ENCODE data around the gene SLC22A12. TPM values are rescaled to one million over a fixed set of nuclear protein-coding genes. Genes with fewer than 3 reads are reported as not detected.

SLC22A12 gene
- total and polyA plus RNA-seq, 4 donors, result not detected

DNA sequence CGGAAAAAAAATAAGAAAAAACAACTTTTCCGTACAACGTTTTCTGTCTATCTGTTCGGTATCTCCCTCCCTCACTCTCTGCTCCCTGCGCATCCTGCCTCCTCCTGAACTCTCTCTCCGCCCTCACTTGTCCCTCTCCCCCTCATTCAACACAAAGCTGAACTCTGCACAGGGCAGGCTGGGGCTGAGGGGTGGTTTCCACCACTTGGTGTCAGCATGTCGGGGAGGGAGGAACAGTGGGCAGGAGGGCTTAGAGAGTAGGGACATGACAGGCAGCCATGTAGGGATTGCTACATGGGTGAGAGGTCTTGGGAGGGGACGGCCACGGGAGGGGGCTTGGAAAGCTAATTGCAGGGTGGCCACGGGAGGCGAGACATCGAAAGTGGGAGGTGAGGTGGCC, 17.6 kb downstream of the SLC22A12 start:
- DNase-seq (ENCODE audit: low read depth in 4 of 6, low spot score in 6 of 6), result peak in 1 of 6 donors; percentile 26
- WGBS (ENCODE audit: insufficient coverage), result 66% methylated on average over 10 of the region's 12 CpGs
- H3K27me3 ChIP-seq (ENCODE audit: control insufficient read depth, insufficient read depth, low read length), result no peaks in the 10 kb centered on the region
- H3K27ac ChIP-seq (ENCODE audit: low read depth, low read length), result no peak overlapping the region
- peaks cover 58% of the 10 kb centered on the region for H3K36me3 ChIP-seq (ENCODE audit: control insufficient read depth, insufficient read depth, low read length)
- peaks cover 56% of the 10 kb centered on the region for H3K4me1 ChIP-seq (ENCODE audit: control insufficient read depth, insufficient read depth, low read length)
- H3K9me3 ChIP-seq (ENCODE audit: control insufficient read depth, insufficient read depth, low read length), result no peaks in the 10 kb centered on the region
- no peak overlapping the region for H3K4me3 ChIP-seq (ENCODE audit: low read depth, low read length)

GRCh38 chr11:64609436-64610047, 18.5 kb downstream of the SLC22A12 start:
- WGBS (ENCODE audit: insufficient coverage), result 80% methylated on average over 5 of the region's 5 CpGs
- no peak overlapping the region for H3K27ac ChIP-seq (ENCODE audit: low read depth, low read length)
- peak in 1 of 6 donors; percentile 15 for DNase-seq (ENCODE audit: low read depth in 4 of 6, low spot score in 6 of 6)
- H3K9me3 ChIP-seq (ENCODE audit: control insufficient read depth, insufficient read depth, low read length), result no peaks in the 10 kb centered on the region
- H3K4me3 ChIP-seq (ENCODE audit: low read depth, low read length), result no peak overlapping the region
- H3K27me3 ChIP-seq (ENCODE audit: control insufficient read depth, insufficient read depth, low read length), result no peaks in the 10 kb centered on the region
- H3K4me1 ChIP-seq (ENCODE audit: control insufficient read depth, insufficient read depth, low read length), result peaks cover 56% of the 10 kb centered on the region
- peaks cover 64% of the 10 kb centered on the region for H3K36me3 ChIP-seq (ENCODE audit: control insufficient read depth, insufficient read depth, low read length)

DNA sequence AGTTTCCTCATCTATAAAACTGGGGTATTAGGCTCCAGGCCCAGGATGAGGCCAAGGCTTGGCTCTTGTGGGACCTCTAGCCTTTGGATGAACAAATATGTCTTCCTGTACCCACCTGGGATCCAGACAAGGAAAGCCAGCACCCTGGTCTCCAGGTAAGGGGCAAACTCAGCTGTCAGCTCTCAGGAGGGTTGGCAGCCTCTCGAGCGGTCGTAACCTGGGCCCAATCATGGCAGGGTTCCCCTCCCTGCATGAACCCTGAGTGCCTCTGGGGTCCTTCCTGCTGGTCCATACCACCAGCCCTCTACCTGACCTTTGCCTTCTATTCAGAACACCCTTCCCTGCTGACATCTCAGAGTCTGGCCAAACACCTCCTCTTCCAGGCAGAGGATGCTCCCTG, 19.6 kb downstream of the SLC22A12 start:
- Histone ChIP-seq H3K27me3 (ENCODE audit: control insufficient read depth, insufficient read depth, low read length) (no peaks in the 10 kb centered on the region), H3K4me1 (ENCODE audit: control insufficient read depth, insufficient read depth, low read length) (peaks cover 48% of the 10 kb centered on the region)

GRCh38 chr11:64611176-64611575, 20.2 kb downstream of the SLC22A12 start:
- no peaks in the 10 kb centered on the region for H3K27me3 ChIP-seq (ENCODE audit: control insufficient read depth, insufficient read depth, low read length)
- no peak for DNase-seq (ENCODE audit: low read depth in 4 of 6, low spot score in 6 of 6)
- 83% methylated on average over 1 of the region's 2 CpGs for WGBS (ENCODE audit: insufficient coverage)
- H3K4me1 ChIP-seq (ENCODE audit: control insufficient read depth, insufficient read depth, low read length), result peaks cover 46% of the 10 kb centered on the region
- peaks cover 79% of the 10 kb centered on the region for H3K36me3 ChIP-seq (ENCODE audit: control insufficient read depth, insufficient read depth, low read length)
- no peak overlapping the region for H3K4me3 ChIP-seq (ENCODE audit: low read depth, low read length)
- H3K27ac ChIP-seq (ENCODE audit: low read depth, low read length), result no peak overlapping the region
- no peaks in the 10 kb centered on the region for H3K9me3 ChIP-seq (ENCODE audit: control insufficient read depth, insufficient read depth, low read length)

More for the DNA sequence above, 19.6 kb downstream of the SLC22A12 start:
- Histone ChIP-seq H3K4me3 (ENCODE audit: low read depth, low read length) (no peak overlapping the region), H3K27ac (ENCODE audit: low read depth, low read length) (no peak overlapping the region), H3K36me3 (ENCODE audit: control insufficient read depth, insufficient read depth, low read length) (peaks cover 75% of the 10 kb centered on the region), H3K9me3 (ENCODE audit: control insufficient read depth, insufficient read depth, low read length) (no peaks in the 10 kb centered on the region)
- 90% methylated on average over 3 of the region's 3 CpGs for WGBS (ENCODE audit: insufficient coverage)
- DNase-seq (ENCODE audit: low read depth in 4 of 6, low spot score in 6 of 6), result no peak

DNA sequence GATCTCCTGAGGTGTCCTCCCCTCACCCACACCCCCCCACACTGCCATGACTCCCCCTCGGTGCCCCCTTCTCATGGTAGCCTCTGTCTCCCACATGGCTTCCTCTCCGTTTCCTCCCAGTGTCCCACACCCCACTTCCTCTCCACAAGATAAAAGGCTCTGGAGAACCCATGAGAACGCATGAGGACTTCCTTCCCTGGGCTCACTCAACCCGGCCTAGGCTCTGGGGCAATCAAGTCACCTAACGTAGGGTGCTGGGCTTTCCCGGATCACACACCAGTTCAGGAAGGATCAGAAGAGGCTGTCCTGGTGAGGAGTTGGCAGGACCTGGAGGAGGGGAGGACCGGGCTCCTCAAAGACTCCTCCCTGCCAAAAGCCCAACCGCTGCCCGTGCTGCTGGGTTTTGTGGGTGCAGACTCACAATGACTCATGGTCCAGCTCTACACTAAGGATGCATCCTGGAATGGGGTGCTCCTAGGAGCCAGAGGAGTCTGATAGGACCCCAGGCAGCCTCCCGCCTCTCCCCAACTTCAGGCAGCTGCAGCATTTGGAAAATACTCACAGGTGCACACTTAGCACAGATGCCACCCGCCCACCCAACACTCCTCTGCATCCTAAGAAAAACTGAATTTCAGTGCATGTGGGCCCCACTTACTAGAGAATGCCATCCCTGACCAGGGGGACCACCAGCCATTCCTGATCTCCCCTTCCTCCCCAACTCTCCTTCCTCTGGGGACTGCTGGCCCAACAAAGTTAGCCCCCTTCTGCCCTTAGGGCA, 21.0 kb downstream of the SLC22A12 start:
- no peaks in the 10 kb centered on the region for H3K27me3 ChIP-seq (ENCODE audit: control insufficient read depth, insufficient read depth, low read length)
- no peak for DNase-seq (ENCODE audit: low read depth in 4 of 6, low spot score in 6 of 6)
- H3K9me3 ChIP-seq (ENCODE audit: control insufficient read depth, insufficient read depth, low read length), result no peaks in the 10 kb centered on the region
- no peak overlapping the region for H3K27ac ChIP-seq (ENCODE audit: low read depth, low read length)
- H3K4me1 ChIP-seq (ENCODE audit: control insufficient read depth, insufficient read depth, low read length), result peaks cover 42% of the 10 kb centered on the region
- H3K36me3 ChIP-seq (ENCODE audit: control insufficient read depth, insufficient read depth, low read length), result peaks cover 80% of the 10 kb centered on the region
- H3K4me3 ChIP-seq (ENCODE audit: low read depth, low read length), result no peak overlapping the region
- WGBS (ENCODE audit: insufficient coverage), result 87% methylated on average over 11 of the region's 11 CpGs

- no peaks in the 10 kb centered on the region for H3K9me3 ChIP-seq (ENCODE audit: control insufficient read depth, insufficient read depth, low read length)
- no peak for DNase-seq (ENCODE audit: low read depth in 4 of 6, low spot score in 6 of 6)
- H3K27me3 ChIP-seq (ENCODE audit: control insufficient read depth, insufficient read depth, low read length), result no peaks in the 10 kb centered on the region
- no peak overlapping the region for H3K27ac ChIP-seq (ENCODE audit: low read depth, low read length)
- no peak overlapping the region for H3K4me3 ChIP-seq (ENCODE audit: low read depth, low read length)
- peaks cover 87% of the 10 kb centered on the region for H3K36me3 ChIP-seq (ENCODE audit: control insufficient read depth, insufficient read depth, low read length)
- 96% methylated on average over 6 of the region's 6 CpGs for WGBS (ENCODE audit: insufficient coverage)
- peaks cover 37% of the 10 kb centered on the region for H3K4me1 ChIP-seq (ENCODE audit: control insufficient read depth, insufficient read depth, low read length)
Measured at GRCh38 chr11:64613648-64614047, 22.6 kb downstream of the SLC22A12 start.

DNA sequence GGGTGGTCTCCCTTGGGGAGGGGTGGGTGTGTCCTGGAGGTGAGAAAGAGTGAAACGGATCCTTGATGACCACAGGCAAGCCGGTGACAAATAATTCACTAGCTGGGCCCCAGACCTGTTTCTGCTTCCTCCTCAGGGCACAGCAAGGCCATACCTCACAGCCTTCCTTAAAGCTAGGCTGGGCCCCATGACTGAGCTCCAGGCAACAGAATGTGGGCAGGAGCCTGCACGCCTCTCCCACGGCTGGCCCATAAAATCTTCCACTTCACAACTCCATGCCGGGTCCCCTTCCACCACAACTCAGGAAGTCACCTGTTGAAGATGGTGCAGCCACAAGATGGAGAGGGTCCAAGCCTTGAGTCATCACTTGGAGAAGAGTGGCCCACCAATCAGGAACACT, 23.9 kb downstream of the SLC22A12 start:
- Histone ChIP-seq H3K4me1 (ENCODE audit: control insufficient read depth, insufficient read depth, low read length) (peaks cover 41% of the 10 kb centered on the region), H3K27ac (ENCODE audit: low read depth, low read length) (no peak overlapping the region), H3K27me3 (ENCODE audit: control insufficient read depth, insufficient read depth, low read length) (no peaks in the 10 kb centered on the region), H3K36me3 (ENCODE audit: control insufficient read depth, insufficient read depth, low read length) (peaks cover 91% of the 10 kb centered on the region), H3K9me3 (ENCODE audit: control insufficient read depth, insufficient read depth, low read length) (no peaks in the 10 kb centered on the region), H3K4me3 (ENCODE audit: low read depth, low read length) (no peak overlapping the region)
- 60% methylated on average over 1 of the region's 5 CpGs for WGBS (ENCODE audit: insufficient coverage)
- DNase-seq (ENCODE audit: low read depth in 4 of 6, low spot score in 6 of 6), result no peak

GRCh38 chr11:64616817-64617216, 25.8 kb downstream of the SLC22A12 start:
- Histone ChIP-seq H3K27ac (ENCODE audit: low read depth, low read length) (no peak overlapping the region), H3K27me3 (ENCODE audit: control insufficient read depth, insufficient read depth, low read length) (no peaks in the 10 kb centered on the region), H3K36me3 (ENCODE audit: control insufficient read depth, insufficient read depth, low read length) (peaks cover 92% of the 10 kb centered on the region), H3K4me3 (ENCODE audit: low read depth, low read length) (no peak overlapping the region), H3K4me1 (ENCODE audit: control insufficient read depth, insufficient read depth, low read length) (peaks cover 47% of the 10 kb centered on the region), H3K9me3 (ENCODE audit: control insufficient read depth, insufficient read depth, low read length) (no peaks in the 10 kb centered on the region)
- WGBS (ENCODE audit: insufficient coverage), result 89% methylated on average over 3 of the region's 3 CpGs
- no peak for DNase-seq (ENCODE audit: low read depth in 4 of 6, low spot score in 6 of 6)

DNA sequence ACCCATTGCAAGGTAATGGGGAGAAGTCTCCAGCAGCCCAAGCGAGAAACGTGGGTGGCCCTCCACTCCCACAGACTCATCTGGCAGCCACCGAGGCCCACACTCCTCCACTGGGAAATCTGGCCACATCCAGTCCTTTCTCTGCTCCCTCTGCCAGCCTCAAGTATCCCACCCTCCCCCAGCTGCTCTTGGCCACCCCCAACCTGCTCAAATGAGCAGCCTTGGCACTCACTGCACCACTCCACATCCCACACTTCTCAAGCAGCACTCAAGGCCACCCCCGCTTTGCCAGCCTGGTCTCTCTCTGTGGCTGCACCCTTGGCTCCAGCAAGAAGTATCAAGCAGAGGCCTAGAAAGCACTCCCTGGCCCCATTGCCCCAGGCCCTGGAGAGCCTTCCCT, 28.2 kb downstream of the SLC22A12 start:
- H3K4me3 ChIP-seq (ENCODE audit: low read depth, low read length), result no peak overlapping the region
- DNase-seq (ENCODE audit: low read depth in 4 of 6, low spot score in 6 of 6), result no peak
- peaks cover 96% of the 10 kb centered on the region for H3K36me3 ChIP-seq (ENCODE audit: control insufficient read depth, insufficient read depth, low read length)
- no peaks in the 10 kb centered on the region for H3K27me3 ChIP-seq (ENCODE audit: control insufficient read depth, insufficient read depth, low read length)
- H3K27ac ChIP-seq (ENCODE audit: low read depth, low read length), result peak overlapping the region; percentile 89
- H3K9me3 ChIP-seq (ENCODE audit: control insufficient read depth, insufficient read depth, low read length), result no peaks in the 10 kb centered on the region
- H3K4me1 ChIP-seq (ENCODE audit: control insufficient read depth, insufficient read depth, low read length), result peaks cover 50% of the 10 kb centered on the region
- 76% methylated on average over 4 of the region's 4 CpGs for WGBS (ENCODE audit: insufficient coverage)
